HT1080 (cell line): Measurements from ENCODE around the gene C19orf47. TPM values are rescaled to one million over a fixed set of nuclear protein-coding genes. Genes with fewer than 3 reads are reported as not detected.

Experiments
- small RNA-seq: library from RNA; depleted of rRNA; stranded (forward); fragments of <200 nt; gene quantifications from one replicate; pipeline ENCODE3, GENCODE V24; 2014
- total RNA-seq: library from RNA; depleted of rRNA; stranded (reverse); fragments of >200 nt; shearing (Covaris generic); gene quantifications from 2 replicates; pipeline ENCODE4 v1.2.3, GENCODE V29; 2014; rRNA removed

Gene C19orf47
- total RNA-seq, 1 experiment from 2014 or later = 24.3 TPM

Small RNA genes within 50 kb of the gene (small RNA-seq; reads per million reads assigned to genes)
- 0.59 reads per million, percentile 60 among the genes with 10 or more reads in this experiment for gene MIR641
- not detected for gene MIR6796
- not detected for gene RF00019
- not detected for gene RNU6-945P

Other genes with a start within 250 kb of the C19orf47 start
- gene MAP3K10, start 157.0 kb downstream of the C19orf47 start, total RNA-seq = 4.9 and 8.0 TPM in 2 replicates
- 0.63 and 0.73 TPM in 2 replicates for gene TTC9B, start 130.0 kb downstream of the C19orf47 start, total RNA-seq
- not detected in 2 replicates for gene CCNP, start 121.7 kb downstream of the C19orf47 start, total RNA-seq
- gene AKT2, start 63.1 kb downstream of the C19orf47 start, total RNA-seq = 122 and 185 TPM in 2 replicates
- 83.6 and 104 TPM in 2 replicates for gene PLD3, start 298 bp upstream of the C19orf47 start, total RNA-seq
- not detected in 2 replicates for gene HIPK4, start 41.8 kb upstream of the C19orf47 start, total RNA-seq
- not detected in 2 replicates for gene PRX, start 65.0 kb upstream of the C19orf47 start, total RNA-seq
- 9.9 and 13.6 TPM in 2 replicates for gene SERTAD1, start 77.6 kb upstream of the C19orf47 start, total RNA-seq
- gene SERTAD3, start 95.9 kb upstream of the C19orf47 start, total RNA-seq = 8.4 and 12.0 TPM in 2 replicates
- gene BLVRB, start 117.3 kb upstream of the C19orf47 start, total RNA-seq = 44.5 and 48.3 TPM in 2 replicates
- gene SPTBN4, start 118.6 kb upstream of the C19orf47 start, total RNA-seq = 0.23 TPM in 1 of 2 replicates, not detected in the other
- gene SHKBP1, start 228.5 kb upstream of the C19orf47 start, total RNA-seq = 32.2 and 47.4 TPM in 2 replicates